HepG2 (cell line): ENCODE results near the gene SHISAL1. TPM values are rescaled to one million over a fixed set of nuclear protein-coding genes. Genes with fewer than 3 reads are reported as not detected.

Experiments used
- ATAC-seq: fragments of 200-7000 bp; cut with Tn5 transposase; 3 replicates; pipeline ENCODE4 v1.9.1; 2020; ENCODE audit warnings: mild to moderate bottlenecking, moderate library complexity
- BruUV-seq: library from RNA; stranded (reverse); fragments of 400-500 nt; replicated peaks from 2 replicates; lab custom pipeline; 2021; lab: Mats Ljungman, UMichigan
- CTCF ChIA-PET: fragments of 300-600 bp; formaldehyde crosslinking; extraction: SDS; loops from one replicate; lab custom pipeline; 2021; ENCODE audit warnings: low total read pairs, inconsistent platforms, low intra/inter-chr PET ratio; lab: Yijun Ruan, JAX
- POLR2A ChIA-PET: fragments of 350-600 bp; sonication (Branson Sonifier 250); formaldehyde crosslinking; loops from one replicate; lab custom pipeline; 2020; ENCODE audit warnings: antibody characterized with exemption, inconsistent platforms; lab: Yijun Ruan, JAX
- DNase-seq: peaks from one replicate; pipeline ENCODE4 v3.0.0-alpha.2; 2015; ENCODE audit warnings: low spot score
- FAIRE-seq: peaks from 3 replicates; lab custom pipeline; 2011; peaks lifted over from hg19 to GRCh38; lab: Jason Lieb, UNC
- H2AFZ ChIP-seq: one replicate; pipeline ENCODE4 v1.6.1; 2011; ENCODE audit warnings: low read length, inconsistent platforms
- H3K27ac ChIP-seq: fragments of 300-600 bp; 3 replicates; pipeline ENCODE4 v1.8.0; 2011; ENCODE audit warnings: mixed run types, mild to moderate bottlenecking, mixed read lengths, low read length, inconsistent platforms; ENCODE audit not compliant: insufficient read depth; ENCODE audit errors: extremely low read length
- H3K27me3 ChIP-seq, 2 experiments: fragments of 200-600 bp in 1 of 2; 2 replicates in 1 of 2; 3 replicates in 1 of 2; pipeline versions ENCODE4 v1.6.0 to v1.8.0; 2011; ENCODE audit warnings: low read length in 2 of 2, mild to moderate bottlenecking in 2 of 2, moderate library complexity in 2 of 2, inconsistent platforms in 1 of 2; ENCODE audit not compliant: insufficient read depth in 2 of 2, control insufficient read depth in 1 of 2
- H3K36me3 ChIP-seq, 2 experiments: fragments of 200-600 bp in 1 of 2; replicated peaks in 1 of 2; 2 replicates in 1 of 2; 3 replicates in 1 of 2; pipeline versions ENCODE4 v1.5.1 to v1.8.0; 2011; ENCODE audit warnings: low read length in 2 of 2, inconsistent platforms in 1 of 2; ENCODE audit not compliant: insufficient read depth in 2 of 2, control insufficient read depth in 1 of 2
- H3K4me1 ChIP-seq: 2 replicates; pipeline ENCODE4 v1.5.1; 2012; ENCODE audit warnings: low read length, inconsistent platforms; ENCODE audit not compliant: insufficient read depth
- H3K4me2 ChIP-seq: 2 replicates; pipeline ENCODE4 v1.6.0; 2011; ENCODE audit warnings: low read depth, low read length, inconsistent platforms
- H3K4me3 ChIP-seq, 3 experiments: fragments of 200-600 bp in 1 of 3; sonication (generic), shearing (Covaris generic) in 1 of 3; replicated peaks in 1 of 3; 2 replicates each; pipeline ENCODE4 v1.5.1; 2011 to 2016; ENCODE audit warnings: low read length in 3 of 3, inconsistent platforms in 2 of 3, low read depth in 2 of 3, mild to moderate bottlenecking in 2 of 3, control low read depth in 1 of 3, mixed read lengths in 1 of 3; ENCODE audit not compliant: insufficient read depth in 1 of 3
- H3K79me2 ChIP-seq: one replicate; pipeline ENCODE4 v1.6.1; 2011; ENCODE audit warnings: low read length, inconsistent platforms; ENCODE audit not compliant: insufficient read depth
- H3K9ac ChIP-seq: 2 replicates; pipeline ENCODE4 v1.6.0; 2011; ENCODE audit warnings: mild to moderate bottlenecking, low read depth, low read length, inconsistent platforms; ENCODE audit not compliant: insufficient read depth
- H3K9me3 ChIP-seq: 2 replicates; pipeline ENCODE4 v1.5.1; 2012; ENCODE audit warnings: mild to moderate bottlenecking, low read length
- H4K20me1 ChIP-seq: 2 replicates; pipeline ENCODE4 v1.6.0; 2011; ENCODE audit warnings: inconsistent platforms, mild to moderate bottlenecking, low read length, moderate library complexity; ENCODE audit not compliant: insufficient read depth
- KAT7 ChIP-seq: IDR thresholded peaks from 2 replicates; pipeline ENCODE4 v1.6.1; 2018; ENCODE audit warnings: borderline replicate concordance, missing compliant biosample characterization
- MAF1 ChIP-seq: sonication (generic); formaldehyde crosslinking; IDR thresholded peaks from 2 replicates; pipeline ENCODE4 v1.5.0; 2020; ENCODE audit warnings: missing genetic modification reagents, borderline replicate concordance
- SMC3 ChIP-seq: IDR thresholded peaks from 2 replicates; pipeline ENCODE4 v1.6.1; 2011; ENCODE audit warnings: low read length, improper control_type of control experiment
- ZFP62 ChIP-seq: sonication (generic); formaldehyde crosslinking; IDR thresholded peaks from 2 replicates; pipeline ENCODE4 v1.4.0; 2020; ENCODE audit warnings: missing genetic modification reagents
- ZNF207 ChIP-seq: fragments of 450-650 bp; IDR thresholded peaks from 2 replicates; pipeline ENCODE4 v1.6.1; 2016; ENCODE audit warnings: antibody characterized with exemption, borderline replicate concordance
- ZNF225 ChIP-seq: sonication (generic); formaldehyde crosslinking; IDR thresholded peaks from 2 replicates; pipeline ENCODE4 v1.4.0; 2020; ENCODE audit warnings: mild to moderate bottlenecking, missing genetic modification reagents
- ZNF331 ChIP-seq: sonication (generic); formaldehyde crosslinking; IDR thresholded peaks from 2 replicates; pipeline ENCODE4 v1.4.0; 2020; ENCODE audit warnings: missing genetic modification reagents
- ZNF557 ChIP-seq: sonication (generic); formaldehyde crosslinking; IDR thresholded peaks from 2 replicates; pipeline ENCODE4 v1.4.0; 2020; ENCODE audit warnings: missing genetic modification reagents
- ZNF652 ChIP-seq: IDR thresholded peaks from 2 replicates; pipeline ENCODE4 v1.6.1; 2016; ENCODE audit warnings: low read depth, borderline replicate concordance
- ZNF749 ChIP-seq: sonication (generic); formaldehyde crosslinking; IDR thresholded peaks from 2 replicates; pipeline ENCODE4 v1.8.0; 2022; ENCODE audit warnings: mild to moderate bottlenecking, missing genetic modification reagents, moderate library complexity, borderline replicate concordance
- ZNF773 ChIP-seq: sonication (generic); formaldehyde crosslinking; IDR thresholded peaks from 2 replicates; pipeline ENCODE4 v1.4.0; 2020; ENCODE audit warnings: missing genetic modification reagents, borderline replicate concordance
- ZNF841 ChIP-seq: sonication (generic); formaldehyde crosslinking; IDR thresholded peaks from 2 replicates; pipeline ENCODE4 v1.8.1; 2023; ENCODE audit warnings: missing genetic modification reagents, borderline replicate concordance
- WGBS: methylation state at CpG from one replicate; pipeline ENCODE4 v1.1.6; 2017; ENCODE audit warnings: low lambda C conversion rate; 5-methylcytosine and 5-hydroxymethylcytosine counted together
- in situ Hi-C: cut with HindIII; loops from 2 replicates; pipeline ENCODE4 v1.10.0; 2017; ENCODE audit warnings: low pct_unique_long_range_greater_than_20kb; ENCODE audit not compliant: extremely low pct_ligation_motif_present
- intact Hi-C: fragments of 100-400 bp; cut with micrococcal nuclease; formaldehyde crosslinking; loops from one replicate; pipeline ENCODE4 v1.10.0; 2022; ENCODE audit not compliant: unreplicated experiment
- polyA plus RNA-seq, 8 experiments: library from polyadenylated mRNA; depleted of rRNA in 3 of 8; stranded (reverse) in 7 of 8; unstranded in 1 of 8; fragments of >200 nt; fragmentation: Illumina TruSeq in 4 of 8; extraction: Trizol in 4 of 8; gene quantifications; 2 replicates each; pipeline versions ENCODE4 v1.2.1 to v1.2.3, GENCODE V29; 2011 to 2016; ENCODE audit warnings: low read depth in 4 of 8, missing spikeins in 1 of 8, mixed read lengths in 1 of 8; ENCODE audit not compliant: insufficient read depth in 1 of 8
- total RNA-seq, 5 experiments: library from RNA; depleted of rRNA; stranded (reverse); fragments of >200 nt; fragmentation: Illumina TruSeq; extraction: Trizol; gene quantifications; 2 replicates each; pipeline ENCODE4 v1.2.3, GENCODE V29; 2016; ENCODE audit warnings: low read depth in 1 of 5
- TF ChIP-seq, protein P1 (sequence below): sonication (generic); formaldehyde crosslinking; IDR thresholded peaks from 2 replicates; pipeline ENCODE4 v1.5.0; 2020; ENCODE audit warnings: missing genetic modification reagents
- TF ChIP-seq, protein P2 (sequence below): sonication (generic); formaldehyde crosslinking; IDR thresholded peaks from 2 replicates; pipeline ENCODE4 v1.4.0; 2020; ENCODE audit warnings: missing genetic modification reagents

SHISAL1 gene
- total and polyA plus RNA-seq, 2 of the 13 experiments (the other 11 are each of a cell fraction or from before 2014, with no cell fraction given): not detected

DNA sequence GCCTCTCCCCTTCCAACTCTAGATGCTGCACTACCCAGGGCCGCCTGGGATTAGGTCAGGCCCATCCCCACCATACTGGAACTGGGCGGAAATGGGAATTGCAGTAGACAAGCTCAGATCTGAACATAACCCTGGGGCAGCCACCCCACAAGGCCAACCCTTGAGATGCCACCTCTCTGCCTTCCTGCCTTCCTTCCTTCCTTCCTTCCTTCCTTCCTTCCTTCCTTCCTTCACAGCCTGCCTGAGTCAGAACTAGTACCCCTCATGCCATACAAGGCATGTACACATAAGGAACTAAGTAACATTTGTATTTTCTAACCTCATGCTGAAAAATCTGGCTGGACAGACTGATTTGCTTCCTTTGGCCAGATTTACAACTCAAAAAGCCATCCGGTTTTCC is 28.0 kb downstream of the SHISAL1 start:
- DNase-seq: no peak
- H2AFZ ChIP-seq: no peak overlapping the region
- no peak for ATAC-seq
- no peak overlapping the region for H3K4me2 ChIP-seq
- H3K9ac ChIP-seq: no peak overlapping the region
- in situ Hi-C loops: no loop called here
- H3K9me3 ChIP-seq: no peaks in the 10 kb centered on the region
- H3K27ac ChIP-seq: no peak overlapping the region
- no peaks in the 10 kb centered on the region for H3K36me3 ChIP-seq
- BruUV-seq: no TSS peak
- TF ChIP-seq ZFP62 (CRISPR knock-in tag): no peak
- TF ChIP-seq ZNF225 (CRISPR knock-in tag): no peak
- TF ChIP-seq MAF1 (CRISPR knock-in tag): no peak
- TF ChIP-seq ZNF652 (CRISPR knock-in tag): no peak
- no peak for TF ChIP-seq ZNF841 (CRISPR knock-in tag)
- TF ChIP-seq, protein P1, sequence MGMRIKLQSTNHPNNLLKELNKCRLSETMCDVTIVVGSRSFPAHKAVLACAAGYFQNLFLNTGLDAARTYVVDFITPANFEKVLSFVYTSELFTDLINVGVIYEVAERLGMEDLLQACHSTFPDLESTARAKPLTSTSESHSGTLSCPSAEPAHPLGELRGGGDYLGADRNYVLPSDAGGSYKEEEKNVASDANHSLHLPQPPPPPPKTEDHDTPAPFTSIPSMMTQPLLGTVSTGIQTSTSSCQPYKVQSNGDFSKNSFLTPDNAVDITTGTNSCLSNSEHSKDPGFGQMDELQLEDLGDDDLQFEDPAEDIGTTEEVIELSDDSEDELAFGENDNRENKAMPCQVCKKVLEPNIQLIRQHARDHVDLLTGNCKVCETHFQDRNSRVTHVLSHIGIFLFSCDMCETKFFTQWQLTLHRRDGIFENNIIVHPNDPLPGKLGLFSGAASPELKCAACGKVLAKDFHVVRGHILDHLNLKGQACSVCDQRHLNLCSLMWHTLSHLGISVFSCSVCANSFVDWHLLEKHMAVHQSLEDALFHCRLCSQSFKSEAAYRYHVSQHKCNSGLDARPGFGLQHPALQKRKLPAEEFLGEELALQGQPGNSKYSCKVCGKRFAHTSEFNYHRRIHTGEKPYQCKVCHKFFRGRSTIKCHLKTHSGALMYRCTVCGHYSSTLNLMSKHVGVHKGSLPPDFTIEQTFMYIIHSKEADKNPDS (CRISPR knock-in tag): no peak
- no peak for TF ChIP-seq ZNF207
- TF ChIP-seq, protein P2, sequence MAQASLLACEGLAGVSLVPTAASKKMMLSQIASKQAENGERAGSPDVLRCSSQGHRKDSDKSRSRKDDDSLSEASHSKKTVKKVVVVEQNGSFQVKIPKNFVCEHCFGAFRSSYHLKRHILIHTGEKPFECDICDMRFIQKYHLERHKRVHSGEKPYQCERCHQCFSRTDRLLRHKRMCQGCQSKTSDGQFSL: no peak
- TF ChIP-seq ZNF331 (CRISPR knock-in tag): no peak
- TF ChIP-seq KAT7 (CRISPR knock-in tag): no peak
- no peak for TF ChIP-seq ZNF749 (CRISPR knock-in tag)
- TF ChIP-seq SMC3: no peak
- TF ChIP-seq ZNF557 (CRISPR knock-in tag): no peak
- no peak for TF ChIP-seq ZNF773
- TF ChIP-seq, all 625 proteins: peak for 0
- no peak for FAIRE-seq
- H3K4me3 ChIP-seq: no peak overlapping the region
- H3K4me1 ChIP-seq: 0 out of 2 replicates have a peak, but pooled peaks cover 8% of the 10 kb centered on the region
- ChIA-PET POLR2A (no interaction called here), CTCF (no interaction called here)
- no peaks in the 10 kb centered on the region for H4K20me1 ChIP-seq
- intact Hi-C loops: no loop called here
- no peaks in the 10 kb centered on the region for H3K79me2 ChIP-seq
- H3K27me3 ChIP-seq: peaks cover 10 to 42% of the 10 kb centered on the region in 2 experiments; a peak in 3 of 5 replicates
- 0% methylated on average over 2 of the region's 3 CpGs for WGBS
